K562 (cell line): ENCODE measurements around the gene CUL5. TPM values are rescaled to one million over a fixed set of nuclear protein-coding genes. Genes with fewer than 3 reads are reported as not detected.

Experiments used
- ATAC-seq: fragments of 200-7000 bp; cut with Tn5 transposase; 3 replicates; pipeline ENCODE4 v1.9.1; 2020; ENCODE audit warnings: moderate library complexity
- BruUV-seq: library from RNA; stranded (reverse); fragments of 400-500 nt; replicated peaks from 2 replicates; lab custom pipeline; 2021; lab: Mats Ljungman, UMichigan
- CTCF ChIA-PET: fragments of 300-600 bp; formaldehyde crosslinking; extraction: SDS; loops from one replicate; lab custom pipeline; 2021; ENCODE audit warnings: low intra/inter-chr PET ratio; lab: Yijun Ruan, JAX
- POLR2A ChIA-PET: fragments of 300-600, 350-650 bp; sonication (Branson Sonifier 250); formaldehyde crosslinking; extraction: SDS; loops from one replicate; lab custom pipeline; 2021; ENCODE audit warnings: antibody characterized with exemption, inconsistent platforms; lab: Yijun Ruan, JAX
- DNase-seq, 4 experiments: peaks; one replicate each; pipeline versions ENCODE4 v3.0.0 to v3.0.0-alpha.2; 2011 to 2018; ENCODE audit warnings: low spot score in 3 of 4, mixed read lengths in 3 of 4; ENCODE audit errors: extremely low read depth in 1 of 4
- FAIRE-seq: peaks from 2 replicates; lab custom pipeline; 2011; peaks lifted over from hg19 to GRCh38; lab: Jason Lieb, UNC
- H2AFZ ChIP-seq: 2 replicates; pipeline ENCODE4 v1.6.0; 2011; ENCODE audit warnings: low read depth, low read length, control low read depth, inconsistent platforms
- H3K27ac ChIP-seq: fragments of 200-600 bp; 3 replicates; pipeline ENCODE4 v1.8.0; 2011; ENCODE audit warnings: low read depth, mild to moderate bottlenecking, control low read depth, inconsistent platforms, low read length, moderate library complexity, mixed read lengths; ENCODE audit errors: extremely low read depth
- H3K27me3 ChIP-seq, 2 experiments: fragments of 300-600 bp in 1 of 2; 2 replicates in 1 of 2; 3 replicates in 1 of 2; pipeline versions ENCODE4 v1.6.0 to v1.8.0; 2011; ENCODE audit warnings: inconsistent platforms in 2 of 2, low read length in 2 of 2, mild to moderate bottlenecking in 1 of 2, mixed read lengths in 1 of 2, moderate library complexity in 1 of 2; ENCODE audit not compliant: control insufficient read depth in 2 of 2, insufficient read depth in 2 of 2
- H3K36me3 ChIP-seq: fragments of 300-600 bp; 3 replicates; pipeline ENCODE4 v1.8.0; 2011; ENCODE audit warnings: mild to moderate bottlenecking, low read length, inconsistent platforms; ENCODE audit not compliant: control insufficient read depth, insufficient read depth
- H3K4me1 ChIP-seq, 2 experiments: fragments of 200-600 bp in 1 of 2; replicated peaks in 1 of 2; 2 replicates in 1 of 2; 3 replicates in 1 of 2; pipeline versions ENCODE4 v1.5.1 to v1.8.0; 2011; ENCODE audit warnings: inconsistent platforms in 2 of 2, low read length in 2 of 2, mild to moderate bottlenecking in 1 of 2, mixed read lengths in 1 of 2, moderate library complexity in 1 of 2; ENCODE audit not compliant: control insufficient read depth in 2 of 2, insufficient read depth in 2 of 2
- H3K4me2 ChIP-seq: 2 replicates; pipeline ENCODE4 v1.6.1; 2011; ENCODE audit warnings: low read length, control low read depth, inconsistent platforms, mixed read lengths; ENCODE audit not compliant: insufficient read depth
- H3K4me3 ChIP-seq: fragments of 200-600 bp; sonication (generic), shearing (Covaris generic); 2 replicates; pipeline ENCODE4 v1.5.1; 2016; ENCODE audit warnings: control low read depth, inconsistent platforms
- H3K79me2 ChIP-seq: fragments of 200-600 bp; 3 replicates; pipeline ENCODE4 v1.8.0; 2011; ENCODE audit warnings: low read length, inconsistent platforms; ENCODE audit not compliant: control insufficient read depth, insufficient read depth
- H3K9ac ChIP-seq, 2 experiments: 2 replicates each; pipeline versions ENCODE4 v1.6.0 to v1.6.1; 2011; ENCODE audit warnings: low read depth in 2 of 2, low read length in 2 of 2, control low read depth in 1 of 2, inconsistent platforms in 1 of 2, mild to moderate bottlenecking in 1 of 2, mixed read lengths in 1 of 2; ENCODE audit not compliant: insufficient read depth in 1 of 2
- H3K9me1 ChIP-seq: one replicate; pipeline ENCODE4 v1.6.0; 2011; ENCODE audit warnings: inconsistent platforms, mild to moderate bottlenecking, low read length, moderate library complexity; ENCODE audit not compliant: control insufficient read depth, insufficient read depth
- H3K9me3 ChIP-seq: replicated peaks from 2 replicates; pipeline ENCODE4 v1.5.1; 2011; ENCODE audit warnings: low read depth, low read length, inconsistent platforms; ENCODE audit not compliant: control insufficient read depth, insufficient read depth
- H4K20me1 ChIP-seq: replicated peaks from 2 replicates; pipeline ENCODE4 v1.6.1; 2011; ENCODE audit warnings: low read length, inconsistent platforms, mixed read lengths; ENCODE audit not compliant: control insufficient read depth, insufficient read depth
- ARID3A ChIP-seq: IDR thresholded peaks from 2 replicates; pipeline ENCODE4 v1.6.1; 2012; ENCODE audit warnings: low read depth, low read length, improper control_type of control experiment, borderline replicate concordance
- ETS2 ChIP-seq: IDR thresholded peaks from 2 replicates; pipeline ENCODE4 v1.6.1; 2016; ENCODE audit warnings: borderline replicate concordance, missing genetic modification characterization, mild to moderate bottlenecking, moderate library complexity, missing compliant biosample characterization; ENCODE audit not compliant: poor library complexity, severe bottlenecking
- FOXK2 ChIP-seq, 2 experiments: fragments of 450-650 bp; IDR thresholded peaks in 1 of 2; conservative IDR thresholded peaks in 1 of 2; 2 replicates each; pipeline ENCODE4 v1.6.1; 2016; ENCODE audit warnings: low read depth in 2 of 2, mild to moderate bottlenecking in 1 of 2
- NKRF ChIP-seq: fragments of 450-650 bp; IDR thresholded peaks from 2 replicates; pipeline ENCODE4 v1.6.1; 2016; ENCODE audit warnings: borderline replicate concordance
- PBX2 ChIP-seq, 2 experiments: IDR thresholded peaks in 1 of 2; conservative IDR thresholded peaks in 1 of 2; 2 replicates each; pipeline ENCODE4 v1.6.1; 2016; ENCODE audit warnings: low read depth in 2 of 2, mild to moderate bottlenecking in 1 of 2, missing compliant biosample characterization in 1 of 2, missing genetic modification characterization in 1 of 2, moderate library complexity in 1 of 2
- PHF20 ChIP-seq: fragments of 450-650 bp; IDR thresholded peaks from 2 replicates; pipeline ENCODE4 v1.6.1; 2018; ENCODE audit not compliant: partially characterized antibody
- PURB ChIP-seq: sonication (generic); formaldehyde crosslinking; IDR thresholded peaks from 2 replicates; pipeline ENCODE4 v1.9.0; 2021; ENCODE audit warnings: low read depth, mild to moderate bottlenecking, missing genetic modification reagents
- RBM17 ChIP-seq: fragments of 200-400 bp; formaldehyde crosslinking; IDR thresholded peaks from 2 replicates; pipeline ENCODE4 v1.6.1; 2017; ENCODE audit warnings: low read depth, mild to moderate bottlenecking, low read length, borderline replicate concordance
- ZNF592 ChIP-seq: fragments of 450-650 bp; IDR thresholded peaks from 2 replicates; pipeline ENCODE4 v1.6.1; 2017; ENCODE audit warnings: antibody characterized with exemption, mild to moderate bottlenecking
- WGBS: fragments of 100-300 bp; shearing (Covaris generic); methylation state at CpG from one replicate; pipeline ENCODE4 v1.1.6; 2016; ENCODE audit warnings: low coverage, mixed read lengths; ENCODE audit not compliant: insufficient coverage; ENCODE audit errors: missing lambda C conversion rate; 5-methylcytosine and 5-hydroxymethylcytosine counted together
- in situ Hi-C: fragments of 300-500 bp; cut with MboI; formaldehyde crosslinking; loops from 4 replicates; pipeline ENCODE4 v1.15.0; 2018; ENCODE audit warnings: inconsistent platforms, mixed read lengths
- intact Hi-C: fragments of 100-400 bp; cut with micrococcal nuclease; formaldehyde crosslinking; loops from 2 replicates; pipeline ENCODE4 v1.14.2; 2022
- polyA plus RNA-seq, 8 experiments: library from polyadenylated mRNA; depleted of rRNA in 4 of 8; stranded (reverse) in 5 of 8; unstranded in 3 of 8; fragments of >200 nt; fragmentation: Nextera tagmentation in 2 of 8; fragmentation: Illumina TruSeq in 1 of 8; extraction: Ambion mirVana in 2 of 8; extraction: Trizol in 1 of 8; gene quantifications; 2 replicates each; pipeline versions ENCODE4 v1.2.1 to v1.2.3, GENCODE V29; 2011 to 2014; ENCODE audit warnings: inconsistent platforms in 1 of 8, missing spikeins in 1 of 8
- total RNA-seq, 7 experiments: library from RNA; depleted of rRNA in 6 of 7; stranded (reverse); fragments of >200 nt in 6 of 7; fragmentation: Illumina TruSeq in 2 of 7; extraction: Trizol in 2 of 7; gene quantifications; 2 replicates each; pipeline versions ENCODE4 v1.2.1 to v1.2.3, GENCODE V29; 2011 to 2021; ENCODE audit warnings: low replicate concordance in 1 of 7

Gene CUL5
- total and polyA plus RNA-seq, 9 of the 15 experiments (the other 6 are each of a cell fraction or from before 2014, with no cell fraction given) = 14.3 to 45.9 (median 23.0) TPM

- no peak for TF ChIP-seq NKRF
- TF ChIP-seq ARID3A = no peak
Measured at GRCh38 chr11:107962181-107962580, 46.5 kb upstream of the CUL5 start (continued).

GRCh38 chr11:107963091-107963490 lies 45.6 kb upstream of the CUL5 start:
- in situ Hi-C loops = no loop called here
- H3K27ac ChIP-seq = no peak overlapping the region
- peaks cover 9 to 13% of the 10 kb centered on the region in 2 experiments; a peak in 3 of 5 replicates for H3K27me3 ChIP-seq
- no peak for DNase-seq
- POLR2A ChIA-PET = no interaction called here
- ATAC-seq = no peak
- no peaks in the 10 kb centered on the region for H3K36me3 ChIP-seq
- H3K4me3 ChIP-seq = no peak overlapping the region
- no TSS peak for BruUV-seq
- H3K4me1 ChIP-seq = no peaks in the 10 kb centered on the region
- no peaks in the 10 kb centered on the region for H4K20me1 ChIP-seq
- no peaks in the 10 kb centered on the region for H3K79me2 ChIP-seq
- no peaks in the 10 kb centered on the region for H3K9me3 ChIP-seq
- H2AFZ ChIP-seq = no peak overlapping the region
- no peak overlapping the region for H3K9ac ChIP-seq
- WGBS = 0% methylated on average over 8 of the region's 8 CpGs
- no peak for FAIRE-seq
- CTCF ChIA-PET = no interaction called here
- no peaks in the 10 kb centered on the region for H3K9me1 ChIP-seq
- intact Hi-C loops = no loop called here
- H3K4me2 ChIP-seq = no peak overlapping the region
- TF ChIP-seq PBX2 (CRISPR knock-in tag; IDR thresholded peaks at IDR 0.05; ENCODE audit: low read depth) (no peak), PBX2 (tag; conservative IDR thresholded peaks at IDR 0.05; ENCODE audit: low read depth) (no peak), PURB (CRISPR knock-in tag) (no peak), FOXK2 (conservative IDR thresholded peaks at IDR 0.05 in 1 of 2, IDR thresholded peaks at IDR 0.05 in 1 of 2; ENCODE audit: low read depth in 2 of 2) (no peak), RBM17 (no peak), ZNF592 (no peak), ETS2 (tag) (no peak), PHF20 (no peak)
